ENCODE measurements around the gene GABBR2. TPM values are rescaled to one million over a fixed set of nuclear protein-coding genes. Genes with fewer than 3 reads are reported as not detected.

GABBR2 gene
- total RNA-seq, 1 experiment from 2014 or later: 0.76 TPM

- DNase-seq: no peak
- intact Hi-C loops (cut with micrococcal nuclease; ENCODE audit: unreplicated experiment): no loop called here
- no TSS peak for BruUV-seq (replicated peaks)
Measured at GRCh38 chr9:98369066-98369425, 339.7 kb downstream of the GABBR2 start.

GRCh38 chr9:98368366-98369065 lies 340.2 kb downstream of the GABBR2 start:
- Histone ChIP-seq H3K36me3 (ENCODE audit: low read depth) (no peaks in the 10 kb centered on the region), H2AFZ (no peak overlapping the region), H3K4me3 (no peak overlapping the region), H3K4me2 (no peak overlapping the region), H3K79me2 (ENCODE audit: low read depth) (no peaks in the 10 kb centered on the region), H3K9me2 (ENCODE audit: insufficient read depth) (no peaks in the 10 kb centered on the region), H3K27me3 (ENCODE audit: insufficient read depth, low read depth) (no peaks in the 10 kb centered on the region), H3F3A (ENCODE audit: insufficient read depth, low read depth) (no peaks in the 10 kb centered on the region), H4K20me1 (ENCODE audit: insufficient read depth) (no peaks in the 10 kb centered on the region), H3K27ac (no peak overlapping the region), H3K9me3 (ENCODE audit: insufficient read depth, low read depth) (peaks cover 18% of the 10 kb centered on the region), H3K4me1 (replicated peaks; ENCODE audit: insufficient read depth) (peaks cover 6% of the 10 kb centered on the region)
- intact Hi-C loops (cut with micrococcal nuclease; ENCODE audit: unreplicated experiment): no loop called here
- no TSS peak for BruUV-seq (replicated peaks)
- TF ChIP-seq CTCF (conservative IDR thresholded peaks at IDR 0.05): no peak
- CTCF ChIA-PET: interaction anchor here (0.7 kb wide), 1 partner anchor 38 kb away, joined by 8 read pairs; no protein-coding TSS in a partner anchor
- no peak for DNase-seq
- POLR2A ChIA-PET (ENCODE audit: unreplicated experiment): interaction anchor here (0.6 kb wide), 1 partner anchor 679 kb away, joined by 3 read pairs; no protein-coding TSS in a partner anchor

More at GRCh38 chr9:98369066-98369425, 339.7 kb downstream of the GABBR2 start:
- Histone ChIP-seq H3K4me2 (no peak overlapping the region), H3K36me3 (ENCODE audit: low read depth) (no peaks in the 10 kb centered on the region), H3K27ac (no peak overlapping the region), H3K79me2 (ENCODE audit: low read depth) (no peaks in the 10 kb centered on the region), H3K4me3 (no peak overlapping the region), H4K20me1 (ENCODE audit: insufficient read depth) (no peaks in the 10 kb centered on the region), H3K27me3 (ENCODE audit: insufficient read depth, low read depth) (no peaks in the 10 kb centered on the region), H3K4me1 (replicated peaks; ENCODE audit: insufficient read depth) (peaks cover 11% of the 10 kb centered on the region), H3K9me2 (ENCODE audit: insufficient read depth) (no peaks in the 10 kb centered on the region), H2AFZ (no peak overlapping the region), H3K9me3 (ENCODE audit: insufficient read depth, low read depth) (peaks cover 18% of the 10 kb centered on the region), H3F3A (ENCODE audit: insufficient read depth, low read depth) (peaks cover 4% of the 10 kb centered on the region)
- ChIA-PET CTCF (no interaction called here), POLR2A (ENCODE audit: unreplicated experiment) (no interaction called here)
- TF ChIP-seq EZH2 (IDR thresholded peaks at IDR 0.05; ENCODE audit: low read depth) (no peak), CTCF (conservative IDR thresholded peaks at IDR 0.05) (no peak)

- POLR2A ChIA-PET (ENCODE audit: unreplicated experiment): no interaction called here
- intact Hi-C loops (cut with micrococcal nuclease; ENCODE audit: unreplicated experiment): no loop called here
- H3F3A ChIP-seq (ENCODE audit: insufficient read depth, low read depth): no peaks in the 10 kb centered on the region
- no peak overlapping the region for H2AFZ ChIP-seq
- H3K9me3 ChIP-seq (ENCODE audit: insufficient read depth, low read depth): peaks cover 18% of the 10 kb centered on the region
- no TSS peak for BruUV-seq (replicated peaks)
- no peaks in the 10 kb centered on the region for H3K27me3 ChIP-seq (ENCODE audit: insufficient read depth, low read depth)
- no peaks in the 10 kb centered on the region for H3K4me1 ChIP-seq (replicated peaks; ENCODE audit: insufficient read depth)
- CTCF ChIA-PET: interaction anchor here (0.7 kb wide), 1 partner anchor 39 kb away, joined by 8 read pairs; no protein-coding TSS in a partner anchor
- no peak overlapping the region for H3K27ac ChIP-seq
- no peaks in the 10 kb centered on the region for H3K9me2 ChIP-seq (ENCODE audit: insufficient read depth)
- TF ChIP-seq EZH2 (IDR thresholded peaks at IDR 0.05; ENCODE audit: low read depth) (no peak), CTCF (conservative IDR thresholded peaks at IDR 0.05) (no peak)
- DNase-seq: no peak
- no peak overlapping the region for H3K4me2 ChIP-seq
- no peak overlapping the region for H3K4me3 ChIP-seq
- H3K79me2 ChIP-seq (ENCODE audit: low read depth): no peaks in the 10 kb centered on the region
- no peaks in the 10 kb centered on the region for H3K36me3 ChIP-seq (ENCODE audit: low read depth)
- H4K20me1 ChIP-seq (ENCODE audit: insufficient read depth): no peaks in the 10 kb centered on the region
Measured at GRCh38 chr9:98367923-98368322, 340.8 kb downstream of the GABBR2 start.
